C4-2B (cell line): Measurements from ENCODE around the gene ZFYVE28.

Experiments used
- CTCF ChIP-seq: fragments of 450-650 bp; conservative IDR thresholded peaks from 2 replicates; pipeline ENCODE4 v1.5.1; 2017; ENCODE audit warnings: mild to moderate bottlenecking
- ZFX ChIP-seq: fragments of 450-650 bp; IDR thresholded peaks from 2 replicates; pipeline ENCODE4 v1.6.1; 2017

- TF ChIP-seq CTCF (no peak), ZFX (no peak)
Measured at GRCh38 chr4:2373532-2373931, 44.9 kb downstream of the ZFYVE28 start.
